Measurements from ENCODE around the gene NDUFAF2. TPM values are rescaled to one million over a fixed set of nuclear protein-coding genes. Genes with fewer than 3 reads are reported as not detected.

Gene NDUFAF2
- total and polyA plus RNA-seq, 2 of the 8 experiments (the other 6 are each of a cell fraction or from before 2014, with no cell fraction given) = 10.7 to 46.5 TPM

DNA sequence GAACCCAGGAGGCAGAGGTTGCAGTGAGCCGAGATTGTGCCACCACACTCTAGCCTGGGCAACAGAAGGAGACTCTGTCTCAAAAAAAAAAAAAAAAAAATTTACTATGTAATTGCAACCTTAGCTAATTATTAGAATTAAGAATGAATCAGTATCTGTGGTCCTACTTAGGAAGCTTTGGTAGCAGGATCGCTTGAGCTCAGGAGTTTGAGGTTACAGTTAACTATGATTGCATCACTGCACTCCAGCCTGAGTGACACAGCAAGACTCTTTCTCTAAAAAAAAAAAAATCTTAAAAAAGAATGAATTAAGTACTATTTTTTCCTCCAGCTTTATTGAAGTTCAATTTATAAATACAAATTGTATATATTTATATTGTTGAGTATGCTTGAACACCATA is 16.7 kb downstream of the NDUFAF2 start (continued):
- no peak for TF ChIP-seq CHD7 (IDR thresholded peaks at IDR 0.05; ENCODE audit: insufficient replicate concordance, low read length)
